GM12892 (cell line): ENCODE measurements around the gene KRTAP2-4.
"Not testable (repeated sequence)": the region's sequence is repeated elsewhere in the genome, so short reads cannot be mapped to it uniquely, and the experiment has no call there.

Experiments
- DNase-seq: peaks from one replicate; pipeline ENCODE4 v3.0.0; 2011; ENCODE audit not compliant: insufficient read length
- FAIRE-seq: peaks from 2 replicates; lab custom pipeline; 2011; peaks lifted over from hg19 to GRCh38; lab: Jason Lieb, UNC
- POLR2A ChIP-seq: IDR thresholded peaks from 2 replicates; pipeline ENCODE4 v1.6.1; 2011; ENCODE audit warnings: low read depth, low read length, control low read depth
- POLR2AphosphoS5 ChIP-seq: IDR thresholded peaks from 2 replicates; pipeline ENCODE4 v1.6.1; 2011; ENCODE audit warnings: low read depth, low read length, control low read depth
- TAF1 ChIP-seq: IDR thresholded peaks from 2 replicates; pipeline ENCODE4 v1.6.1; 2011; ENCODE audit warnings: low read depth, mild to moderate bottlenecking, control low read depth, low read length, borderline replicate concordance

Gene KRTAP2-4

DNA sequence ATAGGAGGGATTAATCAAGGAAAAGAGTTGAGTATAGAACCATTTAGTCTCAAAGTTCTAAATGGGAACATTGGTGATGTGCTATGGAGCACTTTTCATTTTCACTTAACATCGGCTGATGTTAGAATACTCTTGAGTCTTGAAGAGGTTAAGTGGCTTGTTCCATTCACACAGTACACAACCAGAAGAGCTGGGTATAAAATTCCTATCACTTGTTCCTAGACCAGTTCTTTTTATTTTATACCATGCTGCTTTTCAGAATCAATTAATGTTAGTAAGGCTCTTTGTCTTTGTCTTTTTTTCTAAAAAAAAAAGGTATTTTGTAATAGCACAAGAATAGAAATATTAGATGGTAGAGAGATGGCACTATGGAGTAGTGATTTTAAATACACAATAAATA is 22.7 kb downstream of the KRTAP2-4 start:
- no peak for TF ChIP-seq POLR2A
- TF ChIP-seq POLR2AphosphoS5, result no peak
- no peak for TF ChIP-seq TAF1
- FAIRE-seq, result no peak
- no peak for DNase-seq

DNA sequence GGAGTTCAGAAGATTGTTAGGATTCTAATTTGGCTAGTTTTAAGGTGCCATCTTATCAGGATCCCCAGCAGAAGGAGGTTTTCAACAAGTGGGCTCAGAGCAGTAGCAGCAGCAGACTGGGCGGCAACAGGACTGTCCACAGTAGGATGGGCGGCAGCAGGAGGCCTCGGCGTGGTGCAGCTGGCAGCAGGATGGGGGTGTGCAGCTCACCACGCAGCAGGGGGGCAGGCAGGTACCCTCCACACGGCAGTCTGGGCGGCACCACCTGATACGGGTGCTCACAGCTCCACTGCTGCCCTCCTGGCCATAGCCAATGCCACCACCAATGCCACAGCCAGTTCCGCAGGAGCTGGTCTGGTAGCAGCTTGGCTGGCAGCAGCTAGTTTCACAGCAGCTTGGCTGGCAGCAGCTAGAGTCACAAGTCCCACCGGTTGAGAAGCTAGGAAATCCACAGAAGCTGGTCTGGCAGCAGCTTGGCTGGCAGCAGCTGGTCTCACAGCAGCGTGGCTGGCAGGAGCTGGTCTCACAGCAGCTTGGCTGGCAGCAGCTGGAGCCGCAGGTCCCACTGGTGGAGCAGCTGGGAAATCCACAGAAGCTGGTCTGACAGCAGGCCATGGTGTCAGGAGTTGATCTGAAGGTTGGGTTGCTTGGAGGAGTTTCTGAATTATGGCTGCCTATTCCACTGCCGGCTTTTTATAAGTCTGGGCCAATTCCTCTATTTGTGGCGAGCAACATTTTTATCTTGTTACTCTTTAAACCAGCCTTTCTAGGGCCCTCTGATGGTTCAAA is 24.7 kb downstream of the KRTAP2-4 start, which contains the start of gene KRTAP1-1:
KRTAP1-1 (minus strand) TSS at position 668 of the 789 bp plus-strand sequence; CDS start at position 615, 53 bp downstream.
- DNase-seq, FAIRE-seq: not testable (repeated sequence)

DNA sequence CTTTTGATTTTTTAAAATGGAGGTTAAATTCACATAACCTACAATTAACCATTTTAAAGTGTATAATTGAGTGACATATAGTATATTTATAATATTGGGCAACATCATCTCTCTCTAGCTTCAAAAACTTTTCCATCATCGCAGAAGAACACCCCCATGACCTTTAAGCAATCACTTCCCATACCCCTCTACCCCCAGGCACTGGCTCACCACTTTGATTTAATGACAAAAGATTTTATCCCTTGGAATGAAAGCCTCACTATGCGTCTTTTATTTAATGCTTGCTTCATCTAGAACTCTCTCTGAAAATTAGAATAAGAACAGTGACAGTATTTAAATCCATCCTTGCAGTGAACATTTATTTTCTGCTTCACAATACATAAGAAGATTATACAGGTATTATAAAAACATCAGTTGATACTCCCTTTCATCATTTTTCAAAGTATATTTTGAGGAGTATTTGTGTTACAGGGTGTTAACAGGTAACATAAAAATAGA is 27.8 kb downstream of the KRTAP2-4 start:
- FAIRE-seq, result no peak
- TF ChIP-seq TAF1, result no peak
- no peak for TF ChIP-seq POLR2A
- TF ChIP-seq POLR2AphosphoS5, result no peak

DNA sequence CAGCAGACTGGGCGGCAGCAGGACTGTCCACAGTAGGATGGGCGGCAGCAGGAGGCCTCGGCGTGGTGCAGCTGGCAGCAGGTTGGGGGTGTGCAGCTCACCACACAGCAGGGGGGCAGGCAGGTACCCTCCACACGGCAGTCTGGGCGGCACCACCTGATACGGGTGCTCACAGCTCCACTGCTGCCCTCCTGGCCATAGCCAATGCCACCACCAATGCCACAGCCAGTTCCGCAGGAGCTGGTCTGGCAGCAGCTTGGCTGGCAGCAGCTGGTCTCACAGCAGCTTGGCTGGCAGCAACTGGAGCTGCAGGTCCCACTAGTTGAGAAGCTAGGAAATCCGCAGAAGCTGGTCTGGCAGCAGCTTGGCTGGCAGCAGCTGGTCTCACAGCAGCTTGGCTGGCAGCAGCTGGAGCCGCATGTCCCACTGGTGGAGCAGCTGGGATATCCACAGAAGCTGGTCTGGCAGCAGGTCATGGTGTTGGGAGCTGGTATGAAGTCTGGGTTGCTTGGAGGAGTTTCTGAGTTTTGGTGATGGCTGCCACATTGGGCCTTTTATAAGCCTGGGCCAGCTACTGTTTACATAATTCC is 31.2 kb downstream of the KRTAP2-4 start, which contains the start of gene KRTAP1-3:
KRTAP1-3 (minus strand) TSS at position 529 of the 590 bp plus-strand sequence; CDS start at position 476, 53 bp downstream.
- not testable (repeated sequence) for FAIRE-seq, DNase-seq

More for the DNA sequence above, 27.8 kb downstream of the KRTAP2-4 start:
- DNase-seq, result no peak

DNA sequence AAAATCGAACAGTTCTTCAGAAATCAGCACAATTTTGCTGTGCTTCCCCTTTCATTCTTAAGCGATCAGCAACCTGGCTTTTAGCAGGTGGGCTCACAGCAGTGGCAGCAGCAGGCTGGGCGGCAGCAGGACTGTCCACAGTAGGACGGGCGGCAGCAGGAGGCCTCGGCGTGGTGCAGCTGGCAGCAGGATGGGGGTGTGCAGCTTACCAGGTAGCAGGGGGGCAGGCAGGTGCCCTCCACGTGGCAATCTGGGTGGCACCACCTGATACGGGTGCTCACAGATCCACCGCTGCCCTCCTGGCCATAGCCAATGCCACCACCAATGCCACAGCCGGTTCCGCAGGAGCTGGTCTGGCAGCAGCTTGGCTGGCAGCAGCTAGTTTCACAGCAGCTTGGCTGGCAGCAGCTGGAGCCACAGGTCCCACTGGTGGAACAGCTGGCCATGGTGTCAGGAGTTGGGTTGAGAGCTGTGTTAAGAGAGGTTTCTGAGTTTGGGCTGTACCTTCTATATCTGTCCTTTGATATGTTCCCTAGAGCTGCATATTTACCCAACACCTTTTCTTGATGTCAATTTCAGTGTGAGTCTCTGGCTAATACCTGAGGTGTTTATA is 35.9 kb downstream of the KRTAP2-4 start, which contains the start of gene KRTAP1-4:
KRTAP1-4 (minus strand) TSS at position 563 of the 613 bp plus-strand sequence; CDS start at position 446, 117 bp downstream.
- no peak for DNase-seq
- TF ChIP-seq POLR2A (no peak), POLR2AphosphoS5 (no peak), TAF1 (no peak)
- no peak for FAIRE-seq

DNA sequence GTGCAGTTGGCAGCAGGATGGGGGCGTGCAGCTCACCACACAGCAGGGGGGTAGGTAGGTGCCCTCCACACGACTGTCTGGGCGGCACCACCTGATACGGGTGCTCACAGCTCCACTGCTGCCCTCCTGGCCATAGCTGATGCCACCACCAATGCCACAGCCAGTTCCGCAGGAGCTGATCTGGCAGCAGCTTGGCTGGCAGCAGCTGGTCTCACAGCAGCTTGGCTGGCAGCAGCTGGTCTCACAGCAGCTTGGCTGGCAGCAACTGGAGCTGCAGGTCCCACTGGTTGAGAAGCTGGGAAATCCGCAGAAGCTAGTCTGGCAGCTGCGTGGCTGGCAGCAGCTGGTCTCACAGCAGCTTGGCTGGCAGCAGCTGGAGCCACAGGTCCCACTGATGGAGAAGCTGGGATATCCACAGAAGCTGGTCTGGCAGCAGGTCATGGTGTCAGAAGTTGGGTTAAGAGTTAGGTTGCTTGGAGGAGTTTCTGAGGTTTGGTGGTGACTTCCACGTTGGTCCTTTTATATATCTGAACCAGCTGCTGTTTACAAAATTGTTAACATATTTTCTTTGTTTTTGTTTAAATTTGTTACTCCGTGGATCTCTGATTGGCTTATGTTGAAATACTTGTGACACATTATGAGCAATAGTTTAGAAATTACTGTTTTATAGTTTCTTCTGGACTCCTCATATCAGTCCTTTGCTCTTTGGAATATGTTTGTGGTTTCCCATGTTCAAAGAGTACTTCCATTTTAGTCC is 38.8 kb downstream of the KRTAP2-4 start, which contains the start of gene KRTAP1-5:
KRTAP1-5 (minus strand) TSS at position 494 of the 757 bp plus-strand sequence; CDS start at position 441, 53 bp downstream.
- FAIRE-seq, result no peak

DNA sequence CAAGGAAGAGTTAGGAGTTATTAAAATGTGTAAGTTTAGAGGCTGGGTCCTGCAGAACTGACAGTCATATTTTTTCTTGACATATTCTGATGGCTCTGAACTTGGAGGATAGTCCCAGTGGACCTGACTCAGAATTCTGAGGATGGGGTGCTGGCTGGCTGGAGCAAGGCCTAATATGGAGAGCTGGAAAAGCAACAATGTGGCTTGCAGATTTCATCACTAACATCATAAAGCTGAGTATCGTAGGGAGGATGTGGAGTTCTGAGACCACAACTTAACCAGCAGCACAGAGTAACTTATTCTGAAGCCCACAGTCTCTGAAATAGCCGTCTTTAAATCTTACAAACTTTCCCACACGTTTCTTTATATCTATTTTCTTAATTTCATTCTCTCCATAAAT is 41.0 kb downstream of the KRTAP2-4 start:
- DNase-seq (no peak), FAIRE-seq (no peak)
- no peak for TF ChIP-seq TAF1
- no peak for TF ChIP-seq POLR2AphosphoS5
- no peak for TF ChIP-seq POLR2A

More for the DNA sequence above, 38.8 kb downstream of the KRTAP2-4 start, which contains the start of gene KRTAP1-5:
- TF ChIP-seq POLR2A (no peak), POLR2AphosphoS5 (no peak), TAF1 (no peak)
- DNase-seq, result no peak

DNA sequence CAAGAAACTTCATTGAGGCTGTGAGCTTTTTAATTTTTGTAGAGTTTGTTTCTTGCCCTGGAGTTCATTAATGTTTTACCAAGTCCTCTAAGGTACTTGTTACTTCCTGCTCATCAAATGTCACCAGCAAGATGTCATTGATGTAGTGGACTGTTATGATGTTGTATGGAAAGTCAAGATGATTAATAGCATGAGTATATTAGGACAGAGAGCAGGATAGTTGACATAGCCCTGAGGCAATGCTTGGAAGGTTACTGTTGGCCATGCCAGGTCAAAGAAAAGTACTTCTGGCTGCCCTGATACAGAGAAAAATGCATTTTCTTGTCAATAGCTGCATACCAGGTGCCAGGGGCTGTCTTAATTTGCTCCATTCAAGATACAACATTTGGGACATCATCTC is 45.3 kb downstream of the KRTAP2-4 start:
- no peak for TF ChIP-seq TAF1
- no peak for TF ChIP-seq POLR2AphosphoS5
- FAIRE-seq, result no peak
- DNase-seq, result no peak

DNA sequence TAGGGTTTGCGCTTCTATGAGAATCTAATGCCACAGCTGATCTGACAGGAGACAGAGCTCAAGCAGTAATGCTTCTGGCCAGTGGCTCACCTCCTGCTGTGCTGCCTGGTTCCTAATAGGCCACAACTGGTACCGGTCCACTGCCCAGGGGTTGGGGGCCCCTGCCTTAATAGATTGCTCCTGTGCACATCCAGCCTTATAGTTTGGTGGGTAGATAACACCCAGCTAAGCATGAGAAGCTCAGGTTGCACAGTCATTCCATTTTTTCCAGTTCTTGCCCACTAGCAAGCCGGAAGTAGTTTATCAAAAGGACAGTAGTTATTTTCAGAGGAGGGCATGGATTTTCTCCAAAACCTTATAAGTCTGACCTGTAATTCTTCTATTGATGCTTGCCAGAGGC is 46.3 kb downstream of the KRTAP2-4 start:
- FAIRE-seq (no peak), DNase-seq (no peak)
- no peak for TF ChIP-seq POLR2A
- TF ChIP-seq TAF1, result no peak
- no peak for TF ChIP-seq POLR2AphosphoS5

DNA sequence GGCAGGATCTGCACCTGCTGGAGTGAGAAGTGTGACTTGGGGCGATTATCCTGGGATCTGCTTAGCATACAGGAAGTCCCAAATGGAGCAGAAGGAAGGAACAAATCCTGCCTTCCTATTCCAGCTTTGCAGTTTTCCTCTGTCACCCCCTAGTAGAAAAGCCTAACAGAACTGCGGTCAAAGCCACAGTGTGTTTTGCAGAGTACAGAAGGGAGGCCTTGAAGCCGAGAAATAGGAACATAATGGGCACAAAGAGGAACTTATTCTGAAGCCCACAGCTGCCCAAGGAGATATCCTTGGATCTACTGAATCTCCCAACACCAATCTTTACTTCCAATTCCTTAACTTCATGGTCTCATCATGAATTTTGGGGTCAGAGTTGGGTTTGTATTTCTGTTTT is 47.1 kb downstream of the KRTAP2-4 start:
- FAIRE-seq (no peak), DNase-seq (no peak)
- TF ChIP-seq POLR2AphosphoS5, result no peak
